Embryonic facial prominence (tissue), 1 donor: Measurements from ENCODE around the gene OS9.
"Not testable (repeated sequence)": the region's sequence is repeated elsewhere in the genome, so short reads cannot be mapped to it uniquely, and the experiment has no call there.

Experiments used
- DNase-seq: peaks from one replicate; pipeline ENCODE4 v3.0.0-alpha.2; 2016; ENCODE audit errors: extremely low spot score

The OS9 gene

GRCh38 chr12:57693659-57694458 lies at the start of gene OS9:
Gene OS9, plus strand, starts transcription at chr12:57694132. Its CDS starts 30 bp downstream, at chr12:57694162.
- peak; percentile 98 for DNase-seq

- DNase-seq = not testable (repeated sequence)
These were observed 47.8 kb upstream of the OS9 start for GRCh38 chr12:57645990-57646658.

- not testable (repeated sequence) for DNase-seq
These were observed 47.3 kb upstream of the OS9 start for GRCh38 chr12:57646659-57647049.

GRCh38 chr12:57654042-57654441 lies 39.9 kb upstream of the OS9 start:
- DNase-seq = no peak

GRCh38 chr12:57655541-57656240 lies 38.2 kb upstream of the OS9 start:
- no peak for DNase-seq

- not testable (repeated sequence) for DNase-seq
These were observed 37.5 kb upstream of the OS9 start for GRCh38 chr12:57656408-57656807.

- no peak for DNase-seq
These were observed 36.2 kb upstream of the OS9 start for GRCh38 chr12:57657744-57658143.

GRCh38 chr12:57658890-57659289 lies 35.0 kb upstream of the OS9 start:
- no peak for DNase-seq

- DNase-seq = no peak
These were observed 32.6 kb upstream of the OS9 start for GRCh38 chr12:57661376-57661775.

- DNase-seq = not testable (repeated sequence)
These were observed 28.7 kb upstream of the OS9 start for GRCh38 chr12:57665066-57665820.

GRCh38 chr12:57666897-57667296 lies 27.0 kb upstream of the OS9 start:
- DNase-seq = no peak

- DNase-seq = not testable (repeated sequence)
These were observed 24.2 kb upstream of the OS9 start for GRCh38 chr12:57669691-57670090.

- DNase-seq = not testable (repeated sequence)
These were observed 22.1 kb upstream of the OS9 start for GRCh38 chr12:57671811-57672210.

- no peak for DNase-seq
These were observed 21.1 kb upstream of the OS9 start for GRCh38 chr12:57672801-57673200.

GRCh38 chr12:57674691-57675090 lies 19.2 kb upstream of the OS9 start:
- DNase-seq = no peak

GRCh38 chr12:57677947-57678346 lies 16.0 kb upstream of the OS9 start:
- not testable (repeated sequence) for DNase-seq

- no peak for DNase-seq
These were observed 14.2 kb upstream of the OS9 start for GRCh38 chr12:57679697-57680096.

GRCh38 chr12:57687862-57688261 lies 6.1 kb upstream of the OS9 start:
- no peak for DNase-seq

GRCh38 chr12:57688931-57689330 lies 5.0 kb upstream of the OS9 start:
- DNase-seq = no peak

GRCh38 chr12:57692500-57692899 lies 1.4 kb upstream of the OS9 start:
- DNase-seq = no peak

GRCh38 chr12:57693317-57693658 lies 644 bp upstream of the OS9 start:
- no peak for DNase-seq

GRCh38 chr12:57694459-57695019 lies 607 bp downstream of the OS9 start:
- no peak for DNase-seq
